HCT116 (cell line): ENCODE results near the gene SNORC.

Experiments used
- ATF3 ChIP-seq: IDR thresholded peaks from 2 replicates; pipeline ENCODE4 v1.6.1; 2012
- CTCF ChIP-seq, 3 experiments: fragments of 200-600 bp in 1 of 3; sonication (generic) in 1 of 3; IDR thresholded peaks in 2 of 3; conservative IDR thresholded peaks in 1 of 3; 2 replicates each; pipeline ENCODE4 v1.5.1; 2012 to 2017; ENCODE audit warnings: low read depth in 2 of 3, low read length in 2 of 3, antibody characterized with exemption in 1 of 3, borderline replicate concordance in 1 of 3, control low read depth in 1 of 3, mild to moderate bottlenecking in 1 of 3, mixed read lengths in 1 of 3, mixed run types in 1 of 3, moderate library complexity in 1 of 3; ENCODE audit not compliant: insufficient read depth in 1 of 3
- ELF1 ChIP-seq: IDR thresholded peaks from 2 replicates; pipeline ENCODE4 v1.6.1; 2012; ENCODE audit warnings: low read depth, borderline replicate concordance
- EZH2 ChIP-seq: fragments of 200-600 bp; sonication (generic); IDR thresholded peaks from 2 replicates; pipeline ENCODE4 v1.6.1; 2017; ENCODE audit warnings: antibody characterized with exemption, mixed run types
- FOSL1 ChIP-seq: IDR thresholded peaks from 2 replicates; pipeline ENCODE4 v1.6.1; 2012; ENCODE audit warnings: low read depth
- JUND ChIP-seq: IDR thresholded peaks from 2 replicates; pipeline ENCODE4 v1.6.1; 2012
- MAX ChIP-seq: IDR thresholded peaks from 2 replicates; pipeline ENCODE4 v1.6.1; 2012
- POLR2A ChIP-seq: IDR thresholded peaks from 2 replicates; pipeline ENCODE4 v1.7.0; 2011; ENCODE audit warnings: borderline replicate concordance; ENCODE audit not compliant: insufficient read depth, insufficient read length; ENCODE audit errors: extremely low read depth
- POLR2AphosphoS5 ChIP-seq: IDR thresholded peaks from 2 replicates; pipeline ENCODE4 v1.6.1; 2011; ENCODE audit warnings: mild to moderate bottlenecking, low read depth, low read length, moderate library complexity
- RAD21 ChIP-seq: IDR thresholded peaks from 2 replicates; pipeline ENCODE4 v1.6.1; 2012; ENCODE audit warnings: low read depth, mild to moderate bottlenecking
- SP1 ChIP-seq: IDR thresholded peaks from 2 replicates; pipeline ENCODE4 v1.6.1; 2012; ENCODE audit warnings: low read depth
- YY1 ChIP-seq: IDR thresholded peaks from 2 replicates; pipeline ENCODE4 v1.6.1; 2011; ENCODE audit warnings: low read length, low read depth, moderate library complexity, mild to moderate bottlenecking; ENCODE audit not compliant: insufficient replicate concordance; ENCODE audit errors: extremely low read depth
- ZFX ChIP-seq: fragments of 450-650 bp; IDR thresholded peaks from 2 replicates; pipeline ENCODE4 v1.6.1; 2017
- ZNF274 ChIP-seq: fragments of 200-500 bp; sonication (Bioruptor generic); IDR thresholded peaks from 2 replicates; pipeline ENCODE4 v1.6.1; 2014; ENCODE audit warnings: mild to moderate bottlenecking, low read depth, low read length, inconsistent platforms

- TF ChIP-seq ATF3 (no peak), POLR2A (no peak), JUND (no peak), CTCF (IDR thresholded peaks at IDR 0.05 in 2 of 3, conservative IDR thresholded peaks at IDR 0.05 in 1 of 3; ENCODE audit: borderline replicate concordance in 1 of 3, insufficient read depth in 1 of 3, low read depth in 2 of 3, low read length in 2 of 3) (no peak), YY1 (no peak), ZNF274 (no peak), SP1 (no peak), POLR2AphosphoS5 (no peak), MAX (no peak), EZH2 (no peak), ELF1 (no peak), RAD21 (no peak), FOSL1 (no peak), ZFX (no peak)
These were observed 23.8 kb downstream of the SNORC start for GRCh38 chr2:232893834-232894233.
